Activated CD8-positive, alpha-beta memory T cell treated with anti-CD3 and anti-CD28 coated beads, Interleukin-2, amount 10 ng/mL, durations not matched to agents 7 days and 5 days (primary cell): ENCODE measurements around the gene GOLGA6L25. TPM values are rescaled to one million over a fixed set of nuclear protein-coding genes. Genes with fewer than 3 reads are reported as not detected.
"Not testable (repeated sequence)": the region's sequence is repeated elsewhere in the genome, so short reads cannot be mapped to it uniquely, and the experiment has no call there.

Experiments
- ATAC-seq: fragments of 150-1000 bp; cut with Tn5 transposase; one replicate; pipeline ENCODE4 v1.10.0; 2021; ENCODE audit warnings: moderate library complexity
- CTCF ChIA-PET: fragments of 350-600 bp; sonication (Branson Sonifier 250); formaldehyde crosslinking; loops from one replicate; lab custom pipeline; 2021; ENCODE audit warnings: antibody characterized with exemption; lab: Charles Lee
- DNase-seq: peaks from one replicate; pipeline ENCODE4 v3.0.0-alpha.2; 2020
- H3K27ac Mint-ChIP-seq: one replicate; pipeline ENCODE4 v1.8.0; 2021; ENCODE audit warnings: mild to moderate bottlenecking, mixed read lengths
- H3K27me3 Mint-ChIP-seq: one replicate; pipeline ENCODE4 v1.8.0; 2021; ENCODE audit warnings: mixed read lengths
- H3K36me3 Mint-ChIP-seq: one replicate; pipeline ENCODE4 v1.8.0; 2021; ENCODE audit warnings: mild to moderate bottlenecking, mixed read lengths
- H3K4me1 Mint-ChIP-seq: one replicate; pipeline ENCODE4 v1.8.0; 2021; ENCODE audit warnings: mixed read lengths
- H3K4me3 Mint-ChIP-seq: one replicate; pipeline ENCODE4 v1.8.0; 2021; ENCODE audit warnings: mild to moderate bottlenecking, moderate library complexity, mixed read lengths
- H3K9me3 Mint-ChIP-seq: one replicate; pipeline ENCODE4 v1.8.0; 2022; ENCODE audit warnings: low read depth, mixed read lengths
- total RNA-seq, 2 experiments: library from RNA; stranded (reverse); gene quantifications; one replicate each; pipeline ENCODE4 v1.2.3, GENCODE V29; 2021

GOLGA6L25 gene
- total RNA-seq, result not detected

DNA sequence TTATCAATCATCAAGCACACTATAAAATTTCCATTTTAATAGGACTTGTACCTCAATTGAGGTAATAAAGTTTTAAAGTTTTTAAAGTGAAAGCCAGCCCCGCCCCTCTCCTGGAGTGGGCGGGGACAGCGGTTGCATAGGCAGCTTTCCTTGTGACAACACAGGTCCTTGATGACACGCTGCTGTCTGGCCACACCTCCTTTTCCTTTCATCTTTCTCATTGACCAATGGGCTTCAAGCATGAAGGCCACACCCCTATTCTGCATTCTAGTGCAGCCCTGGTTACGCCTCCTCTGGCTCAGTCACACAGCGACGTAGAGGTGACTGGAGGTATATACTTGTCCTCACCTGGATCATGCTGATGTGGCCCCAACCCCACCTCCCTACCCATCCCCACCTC, at the start of gene GOLGA6L25:
Gene GOLGA6L25, plus strand, starts transcription at position 301 of the 400 bp plus-strand sequence. Its CDS starts 61 bp downstream, at position 362.
- H3K27ac Mint-ChIP-seq, H3K9me3 Mint-ChIP-seq, CTCF ChIA-PET, DNase-seq, H3K4me3 Mint-ChIP-seq, H3K36me3 Mint-ChIP-seq, ATAC-seq, H3K27me3 Mint-ChIP-seq, H3K4me1 Mint-ChIP-seq: not testable (repeated sequence)

- H3K4me1 Mint-ChIP-seq, H3K4me3 Mint-ChIP-seq, ATAC-seq, H3K9me3 Mint-ChIP-seq, DNase-seq, CTCF ChIA-PET, H3K27ac Mint-ChIP-seq, H3K36me3 Mint-ChIP-seq, H3K27me3 Mint-ChIP-seq: not testable (repeated sequence)
These were observed 45.0 kb upstream of the GOLGA6L25 start for GRCh38 chr15:28508217-28508889.

GRCh38 chr15:28514128-28514527, 39.2 kb upstream of the GOLGA6L25 start:
- ATAC-seq, CTCF ChIA-PET, H3K4me1 Mint-ChIP-seq, H3K27ac Mint-ChIP-seq, H3K9me3 Mint-ChIP-seq, H3K4me3 Mint-ChIP-seq, H3K27me3 Mint-ChIP-seq, DNase-seq, H3K36me3 Mint-ChIP-seq: not testable (repeated sequence)

- H3K27me3 Mint-ChIP-seq, H3K27ac Mint-ChIP-seq, CTCF ChIA-PET, ATAC-seq, DNase-seq, H3K4me1 Mint-ChIP-seq, H3K4me3 Mint-ChIP-seq, H3K9me3 Mint-ChIP-seq, H3K36me3 Mint-ChIP-seq: not testable (repeated sequence)
These were observed 38.2 kb upstream of the GOLGA6L25 start for GRCh38 chr15:28515208-28515607.

GRCh38 chr15:28532954-28533353, 20.4 kb upstream of the GOLGA6L25 start, which contains the start of gene GOLGA8G:
Gene GOLGA8G, minus strand, starts transcription at chr15:28532971. Its CDS starts 62 bp downstream, at chr15:28532909.
- H3K4me3 Mint-ChIP-seq, H3K9me3 Mint-ChIP-seq, DNase-seq, H3K36me3 Mint-ChIP-seq, CTCF ChIA-PET, H3K4me1 Mint-ChIP-seq, ATAC-seq, H3K27me3 Mint-ChIP-seq, H3K27ac Mint-ChIP-seq: not testable (repeated sequence)

DNA sequence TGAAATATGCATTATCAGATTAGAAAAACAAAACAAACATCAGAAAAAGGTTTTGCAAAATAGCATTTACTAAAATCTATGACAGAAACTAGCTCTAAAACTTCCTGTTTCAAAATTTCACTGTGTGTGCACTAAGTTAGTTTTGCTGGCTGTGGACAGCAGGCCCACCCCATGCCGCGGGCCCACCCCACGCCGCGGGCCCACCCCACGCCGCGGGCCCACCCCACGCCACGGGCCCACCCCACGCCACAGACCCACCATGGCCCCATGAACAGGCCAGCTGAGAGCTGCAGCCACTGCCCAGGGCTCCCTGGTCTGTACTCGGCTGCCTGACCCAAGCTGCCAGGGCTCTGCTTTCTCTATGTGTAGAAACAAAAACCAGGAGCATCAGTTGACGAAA, 20.0 kb downstream of the GOLGA6L25 start:
- H3K4me1 Mint-ChIP-seq, H3K4me3 Mint-ChIP-seq, H3K36me3 Mint-ChIP-seq, H3K27me3 Mint-ChIP-seq, DNase-seq, H3K27ac Mint-ChIP-seq, CTCF ChIA-PET, H3K9me3 Mint-ChIP-seq, ATAC-seq: not testable (repeated sequence)

- DNase-seq, H3K27ac Mint-ChIP-seq, CTCF ChIA-PET, H3K4me1 Mint-ChIP-seq, H3K27me3 Mint-ChIP-seq, H3K36me3 Mint-ChIP-seq, H3K9me3 Mint-ChIP-seq, H3K4me3 Mint-ChIP-seq: not testable (repeated sequence)
- ATAC-seq, result peak; percentile 76
These were observed 35.7 kb downstream of the GOLGA6L25 start for GRCh38 chr15:28588977-28589606.

GRCh38 chr15:28589769-28590168, 36.4 kb downstream of the GOLGA6L25 start:
- H3K9me3 Mint-ChIP-seq, H3K36me3 Mint-ChIP-seq, H3K27me3 Mint-ChIP-seq, CTCF ChIA-PET, H3K4me1 Mint-ChIP-seq, ATAC-seq, DNase-seq: not testable (repeated sequence)
- peak overlapping the region; percentile 92 for H3K27ac Mint-ChIP-seq
- peak overlapping the region; percentile 91 for H3K4me3 Mint-ChIP-seq

- ATAC-seq, H3K4me3 Mint-ChIP-seq, H3K27me3 Mint-ChIP-seq, H3K4me1 Mint-ChIP-seq, H3K27ac Mint-ChIP-seq, CTCF ChIA-PET, H3K9me3 Mint-ChIP-seq, DNase-seq, H3K36me3 Mint-ChIP-seq: not testable (repeated sequence)
These were observed 39.0 kb downstream of the GOLGA6L25 start for GRCh38 chr15:28592395-28592794.

- H3K9me3 Mint-ChIP-seq, DNase-seq, H3K27ac Mint-ChIP-seq, H3K36me3 Mint-ChIP-seq, H3K4me3 Mint-ChIP-seq, ATAC-seq, H3K4me1 Mint-ChIP-seq, H3K27me3 Mint-ChIP-seq, CTCF ChIA-PET: not testable (repeated sequence)
These were observed 40.2 kb downstream of the GOLGA6L25 start for GRCh38 chr15:28593424-28594129.

GRCh38 chr15:28597471-28597870, 44.1 kb downstream of the GOLGA6L25 start:
- H3K27ac Mint-ChIP-seq, result not testable (repeated sequence)

GRCh38 chr15:28598209-28598608, 44.8 kb downstream of the GOLGA6L25 start:
- H3K36me3 Mint-ChIP-seq, H3K4me3 Mint-ChIP-seq, H3K9me3 Mint-ChIP-seq, CTCF ChIA-PET, H3K27ac Mint-ChIP-seq, DNase-seq, ATAC-seq, H3K4me1 Mint-ChIP-seq, H3K27me3 Mint-ChIP-seq: not testable (repeated sequence)

More at GRCh38 chr15:28597471-28597870, 44.1 kb downstream of the GOLGA6L25 start:
- H3K4me3 Mint-ChIP-seq, CTCF ChIA-PET, DNase-seq, H3K4me1 Mint-ChIP-seq, H3K27me3 Mint-ChIP-seq, H3K9me3 Mint-ChIP-seq, H3K36me3 Mint-ChIP-seq, ATAC-seq: not testable (repeated sequence)

DNA sequence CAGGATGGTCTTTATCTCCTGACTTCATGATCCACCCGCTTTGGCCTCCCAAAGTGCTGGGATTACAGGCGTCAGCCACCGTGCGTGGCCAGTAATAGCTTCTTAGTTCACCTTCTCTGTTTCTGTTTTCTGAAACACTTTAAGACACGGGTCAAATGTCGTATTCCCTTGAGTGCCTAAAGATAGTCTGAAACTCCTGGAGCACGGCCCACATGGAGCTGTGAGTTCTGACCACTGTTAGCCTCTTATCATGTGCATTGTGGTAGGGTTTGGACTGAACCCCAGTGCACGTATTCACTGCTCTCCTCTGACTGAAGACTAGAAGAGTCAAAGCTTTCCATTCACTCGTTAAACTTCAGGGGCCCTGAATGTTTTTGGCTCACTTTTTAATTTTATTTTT, 48.8 kb downstream of the GOLGA6L25 start:
- ATAC-seq, DNase-seq, CTCF ChIA-PET, H3K36me3 Mint-ChIP-seq, H3K4me3 Mint-ChIP-seq, H3K27ac Mint-ChIP-seq, H3K9me3 Mint-ChIP-seq, H3K4me1 Mint-ChIP-seq, H3K27me3 Mint-ChIP-seq: not testable (repeated sequence)
